K562 (cell line): ENCODE results near the gene NECAB3. TPM values are rescaled to one million over a fixed set of nuclear protein-coding genes. Genes with fewer than 3 reads are reported as not detected.

Experiments used
- CCNT2 ChIP-seq: IDR thresholded peaks from 2 replicates; pipeline ENCODE4 v1.6.1; 2011; ENCODE audit warnings: borderline replicate concordance, low read depth, mild to moderate bottlenecking, moderate library complexity, mixed read lengths, low read length; ENCODE audit not compliant: insufficient read length; ENCODE audit errors: extremely low read depth
- CHD4 ChIP-seq: fragments of 200-600 bp; sonication (generic); IDR thresholded peaks from 3 replicates; pipeline ENCODE4 v1.6.1; 2012; ENCODE audit warnings: low read depth, mild to moderate bottlenecking, mixed read lengths, low read length, inconsistent platforms; ENCODE audit not compliant: insufficient read depth, insufficient replicate concordance, poor library complexity, severe bottlenecking
- CREM ChIP-seq: IDR thresholded peaks from 2 replicates; pipeline ENCODE4 v1.6.1; 2014; ENCODE audit warnings: antibody characterized with exemption, low read depth
- DACH1 ChIP-seq: fragments of 450-650 bp; IDR thresholded peaks from 2 replicates; pipeline ENCODE4 v1.6.1; 2018; ENCODE audit not compliant: partially characterized antibody
- EP300 ChIP-seq: IDR thresholded peaks from 2 replicates; pipeline ENCODE4 v1.6.1; 2012; ENCODE audit warnings: low read length, improper control_type of control experiment
- KDM1A ChIP-seq, 2 experiments: fragments of 450-650 bp; IDR thresholded peaks; 2 replicates each; pipeline ENCODE4 v1.6.1; 2016; ENCODE audit warnings: mild to moderate bottlenecking in 2 of 2
- LEF1 ChIP-seq: fragments of 450-650 bp; IDR thresholded peaks from 2 replicates; pipeline ENCODE4 v1.6.1; 2016; ENCODE audit warnings: mild to moderate bottlenecking
- MEIS2 ChIP-seq: fragments of 450-650 bp; IDR thresholded peaks from 2 replicates; pipeline ENCODE4 v1.6.1; 2014; ENCODE audit warnings: mild to moderate bottlenecking; ENCODE audit not compliant: partially characterized antibody
- NONO ChIP-seq, 2 experiments: fragments of 200-400 bp in 1 of 2; fragments of 450-650 bp in 1 of 2; formaldehyde crosslinking in 1 of 2; IDR thresholded peaks; 2 replicates each; pipeline ENCODE4 v1.6.1; 2017; ENCODE audit warnings: low read depth in 2 of 2, mild to moderate bottlenecking in 2 of 2, moderate library complexity in 2 of 2, low read length in 1 of 2
- RCOR1 ChIP-seq, 2 experiments: IDR thresholded peaks; 2 replicates each; pipeline ENCODE4 v1.6.1; 2012; ENCODE audit warnings: low read depth in 2 of 2, low read length in 2 of 2, borderline replicate concordance in 1 of 2, improper control_type of control experiment in 1 of 2
- RNF2 ChIP-seq: sonication (generic); IDR thresholded peaks from 2 replicates; pipeline ENCODE4 v1.6.1; 2016
- SMARCA5 ChIP-seq: fragments of 450-650 bp; IDR thresholded peaks from 2 replicates; pipeline ENCODE4 v1.6.1; 2016
- ZNF316 ChIP-seq: fragments of 450-650 bp; IDR thresholded peaks from 2 replicates; pipeline ENCODE4 v1.6.1; 2016
- ZNF398 ChIP-seq: fragments of 250-450 bp; sonication (Bioruptor Pico); IDR thresholded peaks from 2 replicates; pipeline ENCODE4 v1.8.0; 2021; ENCODE audit warnings: moderate library complexity, mild to moderate bottlenecking, inconsistent platforms
- ZNF655 ChIP-seq: fragments of 250-450 bp; sonication (Bioruptor Pico); IDR thresholded peaks from 2 replicates; pipeline ENCODE4 v1.5.0; 2021
- polyA plus RNA-seq, 8 experiments: library from polyadenylated mRNA; depleted of rRNA in 4 of 8; stranded (reverse) in 5 of 8; unstranded in 3 of 8; fragments of >200 nt; fragmentation: Nextera tagmentation in 2 of 8; fragmentation: Illumina TruSeq in 1 of 8; extraction: Ambion mirVana in 2 of 8; extraction: Trizol in 1 of 8; gene quantifications; 2 replicates each; pipeline versions ENCODE4 v1.2.1 to v1.2.3, GENCODE V29; 2011 to 2014; ENCODE audit warnings: inconsistent platforms in 1 of 8, missing spikeins in 1 of 8
- total RNA-seq, 7 experiments: library from RNA; depleted of rRNA in 6 of 7; stranded (reverse); fragments of >200 nt in 6 of 7; fragmentation: Illumina TruSeq in 2 of 7; extraction: Trizol in 2 of 7; gene quantifications; 2 replicates each; pipeline versions ENCODE4 v1.2.1 to v1.2.3, GENCODE V29; 2011 to 2021; ENCODE audit warnings: low replicate concordance in 1 of 7
- TF ChIP-seq, protein P1 (sequence below): fragments of 200-800 bp; sonication (Bioruptor generic); IDR thresholded peaks from 2 replicates; pipeline ENCODE4 v1.6.1; 2016; ENCODE audit warnings: missing genetic modification characterization, missing compliant biosample characterization
- TF ChIP-seq, protein P2 (sequence below): sonication (generic); formaldehyde crosslinking; IDR thresholded peaks from 2 replicates; pipeline ENCODE4 v1.8.1; 2022; ENCODE audit warnings: missing genetic modification reagents
- TF ChIP-seq, protein P3 (sequence below): fragments of 450-650 bp; IDR thresholded peaks from 2 replicates; pipeline ENCODE4 v1.6.1; 2016

NECAB3 gene
- total and polyA plus RNA-seq, 9 of the 15 experiments (the other 6 are each of a cell fraction or from before 2014, with no cell fraction given), result 0.94 to 63.3 (median 31.5) TPM

DNA sequence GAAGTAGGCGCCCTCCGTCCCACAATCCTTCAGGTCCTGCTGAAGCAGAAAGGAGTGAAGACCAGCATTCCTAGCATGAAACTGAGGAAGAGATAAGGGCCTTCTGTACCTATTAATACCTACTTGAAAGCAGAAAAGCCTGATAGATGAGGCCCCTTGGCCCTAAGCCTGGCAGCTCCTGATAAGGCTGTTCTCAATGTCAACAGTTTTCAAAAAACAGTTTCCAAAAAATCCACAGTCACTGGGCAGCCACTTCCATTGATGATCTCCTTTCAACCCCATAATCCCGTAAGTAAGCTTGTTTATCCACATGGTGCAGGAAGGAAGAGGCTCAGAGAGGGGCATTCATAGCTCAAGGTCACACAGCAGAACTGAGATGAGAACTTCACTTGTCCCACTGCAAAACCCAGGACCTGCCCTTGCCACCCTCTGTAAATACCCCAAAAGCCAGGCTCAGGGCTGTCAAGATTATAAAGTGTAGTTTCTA lies 14.8 kb upstream of the NECAB3 start (continued):
- TF ChIP-seq CCNT2 (peak; percentile 92), ZNF316 (no peak), LEF1 (peak; percentile 96), RNF2 (peak; percentile 74), MEIS2 (peak; percentile 85), NONO (IDR thresholded peaks at IDR 0.05; ENCODE audit: low read depth in 2 of 2, low read length in 1 of 2) (peak in 1 of 2 experiments; percentile 42; a peak in 1 of 4 replicates), CHD4 (peak; percentile 17), SMARCA5 (peak; percentile 90; the same call in 1 of the 2 replicates), DACH1 (peak; percentile 93), ZNF398 (no peak), RCOR1 (IDR thresholded peaks at IDR 0.05; ENCODE audit: borderline replicate concordance in 1 of 2, low read depth in 2 of 2, low read length in 2 of 2) (peak in 1 of 2 experiments; percentile 95; a peak in 2 of 4 replicates), EP300 (peak; percentile 95), ZNF655 (CRISPR knock-in tag) (no peak), KDM1A (IDR thresholded peaks at IDR 0.05) (peak; percentile 93 to 94), CREM (peak; percentile 66)
- TF ChIP-seq, protein P1, sequence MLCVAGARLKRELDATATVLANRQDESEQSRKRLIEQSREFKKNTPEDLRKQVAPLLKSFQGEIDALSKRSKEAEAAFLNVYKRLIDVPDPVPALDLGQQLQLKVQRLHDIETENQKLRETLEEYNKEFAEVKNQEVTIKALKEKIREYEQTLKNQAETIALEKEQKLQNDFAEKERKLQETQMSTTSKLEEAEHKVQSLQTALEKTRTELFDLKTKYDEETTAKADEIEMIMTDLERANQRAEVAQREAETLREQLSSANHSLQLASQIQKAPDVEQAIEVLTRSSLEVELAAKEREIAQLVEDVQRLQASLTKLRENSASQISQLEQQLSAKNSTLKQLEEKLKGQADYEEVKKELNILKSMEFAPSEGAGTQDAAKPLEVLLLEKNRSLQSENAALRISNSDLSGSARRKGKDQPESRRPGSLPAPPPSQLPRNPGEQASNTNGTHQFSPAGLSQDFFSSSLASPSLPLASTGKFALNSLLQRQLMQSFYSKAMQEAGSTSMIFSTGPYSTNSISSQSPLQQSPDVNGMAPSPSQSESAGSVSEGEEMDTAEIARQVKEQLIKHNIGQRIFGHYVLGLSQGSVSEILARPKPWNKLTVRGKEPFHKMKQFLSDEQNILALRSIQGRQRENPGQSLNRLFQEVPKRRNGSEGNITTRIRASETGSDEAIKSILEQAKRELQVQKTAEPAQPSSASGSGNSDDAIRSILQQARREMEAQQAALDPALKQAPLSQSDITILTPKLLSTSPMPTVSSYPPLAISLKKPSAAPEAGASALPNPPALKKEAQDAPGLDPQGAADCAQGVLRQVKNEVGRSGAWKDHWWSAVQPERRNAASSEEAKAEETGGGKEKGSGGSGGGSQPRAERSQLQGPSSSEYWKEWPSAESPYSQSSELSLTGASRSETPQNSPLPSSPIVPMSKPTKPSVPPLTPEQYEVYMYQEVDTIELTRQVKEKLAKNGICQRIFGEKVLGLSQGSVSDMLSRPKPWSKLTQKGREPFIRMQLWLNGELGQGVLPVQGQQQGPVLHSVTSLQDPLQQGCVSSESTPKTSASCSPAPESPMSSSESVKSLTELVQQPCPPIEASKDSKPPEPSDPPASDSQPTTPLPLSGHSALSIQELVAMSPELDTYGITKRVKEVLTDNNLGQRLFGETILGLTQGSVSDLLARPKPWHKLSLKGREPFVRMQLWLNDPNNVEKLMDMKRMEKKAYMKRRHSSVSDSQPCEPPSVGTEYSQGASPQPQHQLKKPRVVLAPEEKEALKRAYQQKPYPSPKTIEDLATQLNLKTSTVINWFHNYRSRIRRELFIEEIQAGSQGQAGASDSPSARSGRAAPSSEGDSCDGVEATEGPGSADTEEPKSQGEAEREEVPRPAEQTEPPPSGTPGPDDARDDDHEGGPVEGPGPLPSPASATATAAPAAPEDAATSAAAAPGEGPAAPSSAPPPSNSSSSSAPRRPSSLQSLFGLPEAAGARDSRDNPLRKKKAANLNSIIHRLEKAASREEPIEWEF, result 0 out of 2 replicates have a peak, but pooled peaks have one; percentile 43
- TF ChIP-seq, protein P2, sequence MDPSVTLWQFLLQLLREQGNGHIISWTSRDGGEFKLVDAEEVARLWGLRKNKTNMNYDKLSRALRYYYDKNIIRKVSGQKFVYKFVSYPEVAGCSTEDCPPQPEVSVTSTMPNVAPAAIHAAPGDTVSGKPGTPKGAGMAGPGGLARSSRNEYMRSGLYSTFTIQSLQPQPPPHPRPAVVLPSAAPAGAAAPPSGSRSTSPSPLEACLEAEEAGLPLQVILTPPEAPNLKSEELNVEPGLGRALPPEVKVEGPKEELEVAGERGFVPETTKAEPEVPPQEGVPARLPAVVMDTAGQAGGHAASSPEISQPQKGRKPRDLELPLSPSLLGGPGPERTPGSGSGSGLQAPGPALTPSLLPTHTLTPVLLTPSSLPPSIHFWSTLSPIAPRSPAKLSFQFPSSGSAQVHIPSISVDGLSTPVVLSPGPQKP, result no peak
- TF ChIP-seq, protein P3, sequence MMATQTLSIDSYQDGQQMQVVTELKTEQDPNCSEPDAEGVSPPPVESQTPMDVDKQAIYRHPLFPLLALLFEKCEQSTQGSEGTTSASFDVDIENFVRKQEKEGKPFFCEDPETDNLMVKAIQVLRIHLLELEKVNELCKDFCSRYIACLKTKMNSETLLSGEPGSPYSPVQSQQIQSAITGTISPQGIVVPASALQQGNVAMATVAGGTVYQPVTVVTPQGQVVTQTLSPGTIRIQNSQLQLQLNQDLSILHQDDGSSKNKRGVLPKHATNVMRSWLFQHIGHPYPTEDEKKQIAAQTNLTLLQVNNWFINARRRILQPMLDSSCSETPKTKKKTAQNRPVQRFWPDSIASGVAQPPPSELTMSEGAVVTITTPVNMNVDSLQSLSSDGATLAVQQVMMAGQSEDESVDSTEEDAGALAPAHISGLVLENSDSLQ, result 0 out of 2 replicates have a peak, but pooled peaks have one; percentile 18
